GM12878 (cell line): ENCODE results near the gene GMCL1. TPM values are rescaled to one million over a fixed set of nuclear protein-coding genes. Genes with fewer than 3 reads are reported as not detected.
A peak's percentile ranks its signal among the peaks of the same experiment; 100 is the strongest.

Experiments
- ATAC-seq: fragments of 200-7000 bp; cut with Tn5 transposase; 3 replicates; pipeline ENCODE4 v1.9.1; 2020; ENCODE audit warnings: mild to moderate bottlenecking, moderate library complexity
- BruUV-seq: library from RNA; stranded (reverse); fragments of 400-500 nt; replicated peaks from 2 replicates; lab custom pipeline; 2021; lab: Mats Ljungman, UMichigan
- CTCF ChIA-PET: fragments of 300-600 bp; sonication (Branson Sonifier 250); formaldehyde crosslinking; extraction: SDS; loops from one replicate; lab custom pipeline; 2021; ENCODE audit warnings: inconsistent platforms; lab: Yijun Ruan, JAX
- POLR2A ChIA-PET: fragments of 350-600 bp; formaldehyde crosslinking; extraction: SDS; loops from one replicate; lab custom pipeline; 2021; ENCODE audit warnings: inconsistent platforms; lab: Charles Lee
- RAD21 ChIA-PET: fragments of 300-600 bp; sonication (Branson Sonifier 250); formaldehyde crosslinking; loops from one replicate; lab custom pipeline; 2023; ENCODE audit warnings: antibody characterized with exemption; ENCODE audit not compliant: unreplicated experiment; lab: Charles Lee
- SMC1A ChIA-PET: fragments of 300-600 bp; sonication (Branson Sonifier 250); formaldehyde crosslinking; loops from one replicate; lab custom pipeline; 2023; ENCODE audit not compliant: unreplicated experiment, uncharacterized antibody; lab: Charles Lee
- DNase-seq: peaks from one replicate; pipeline ENCODE4 v3.0.0-alpha.2; 2011; ENCODE audit warnings: low read depth, low spot score
- FAIRE-seq: peaks from 3 replicates; lab custom pipeline; 2011; peaks lifted over from hg19 to GRCh38; lab: Jason Lieb, UNC
- H2AFZ ChIP-seq: 2 replicates; pipeline ENCODE4 v1.6.0; 2011; ENCODE audit warnings: low read depth, low read length, control low read depth; ENCODE audit not compliant: control insufficient read depth
- H3K27ac ChIP-seq: 2 replicates; pipeline ENCODE4 v1.5.1; 2011; ENCODE audit warnings: control low read depth; ENCODE audit not compliant: control insufficient read depth, insufficient read depth
- H3K27me3 ChIP-seq, 2 experiments: replicated peaks in 1 of 2; 2 replicates each; pipeline versions ENCODE4 v1.6.0 to v1.6.1; 2011; ENCODE audit warnings: low read length in 1 of 2; ENCODE audit not compliant: control insufficient read depth in 2 of 2, insufficient read depth in 2 of 2
- H3K36me3 ChIP-seq, 2 experiments: 2 replicates each; pipeline ENCODE4 v1.5.1; 2011; ENCODE audit warnings: low read length in 1 of 2; ENCODE audit not compliant: control insufficient read depth in 2 of 2, insufficient read depth in 2 of 2
- H3K4me1 ChIP-seq: 2 replicates; pipeline ENCODE4 v1.6.1; 2011; ENCODE audit warnings: mild to moderate bottlenecking, low read length, moderate library complexity, mixed read lengths; ENCODE audit not compliant: control insufficient read depth, insufficient read depth
- H3K4me2 ChIP-seq: 2 replicates; pipeline ENCODE4 v1.6.0; 2011; ENCODE audit warnings: control low read depth; ENCODE audit not compliant: control insufficient read depth, insufficient read depth
- H3K4me3 ChIP-seq: fragments of 200-600 bp; sonication (generic); 2 replicates; pipeline ENCODE4 v1.5.1; 2016
- H3K79me2 ChIP-seq: 2 replicates; pipeline ENCODE4 v1.6.0; 2011; ENCODE audit warnings: low read length; ENCODE audit not compliant: control insufficient read depth, insufficient read depth
- H3K9ac ChIP-seq: 2 replicates; pipeline ENCODE4 v1.8.0; 2011; ENCODE audit warnings: low read length, control low read depth, mixed read lengths; ENCODE audit not compliant: control insufficient read depth, insufficient read depth
- H3K9me3 ChIP-seq: replicated peaks from 3 replicates; pipeline ENCODE4 v1.5.1; 2011; ENCODE audit warnings: mild to moderate bottlenecking, low read length; ENCODE audit not compliant: control insufficient read depth, insufficient read depth
- H4K20me1 ChIP-seq: 2 replicates; pipeline ENCODE4 v1.6.0; 2011; ENCODE audit not compliant: control insufficient read depth, insufficient read depth
- BHLHE40 ChIP-seq, 2 experiments: fragments of 450-650 bp in 1 of 2; IDR thresholded peaks; 2 replicates each; pipeline ENCODE4 v1.6.1; 2011 to 2017; ENCODE audit warnings: low read depth in 2 of 2, borderline replicate concordance in 1 of 2, improper control_type of control experiment in 1 of 2, low read length in 1 of 2, mild to moderate bottlenecking in 1 of 2
- CEBPZ ChIP-seq: fragments of 150-350 bp; IDR thresholded peaks from 2 replicates; pipeline ENCODE4 v1.6.1; 2016; ENCODE audit warnings: low read depth, low read length
- ETV6 ChIP-seq, 2 experiments: fragments of 450-650 bp in 1 of 2; IDR thresholded peaks in 1 of 2; conservative IDR thresholded peaks in 1 of 2; 2 replicates each; pipeline ENCODE4 v1.6.1; 2014; ENCODE audit warnings: antibody characterized with exemption in 1 of 2, borderline replicate concordance in 1 of 2, low read depth in 1 of 2, mild to moderate bottlenecking in 1 of 2, moderate library complexity in 1 of 2
- KAT2A ChIP-seq: conservative IDR thresholded peaks from 2 replicates; pipeline ENCODE4 v1.6.1; 2011; ENCODE audit warnings: low read depth, low read length; ENCODE audit not compliant: control insufficient read depth
- KDM1A ChIP-seq: fragments of 200-600 bp; sonication (generic); IDR thresholded peaks from 2 replicates; pipeline ENCODE4 v1.6.1; 2016; ENCODE audit warnings: borderline replicate concordance
- MLLT1 ChIP-seq: fragments of 450-650 bp; IDR thresholded peaks from 2 replicates; pipeline ENCODE4 v1.6.1; 2016; ENCODE audit warnings: mild to moderate bottlenecking
- RB1 ChIP-seq: fragments of 450-650 bp; formaldehyde crosslinking; IDR thresholded peaks from 2 replicates; pipeline ENCODE4 v1.6.1; 2017; ENCODE audit warnings: mild to moderate bottlenecking, borderline replicate concordance
- RUNX3 ChIP-seq: IDR thresholded peaks from 2 replicates; pipeline ENCODE4 v1.6.1; 2012; ENCODE audit warnings: low read length, inconsistent platforms
- SMAD5 ChIP-seq: IDR thresholded peaks from 2 replicates; pipeline ENCODE4 v1.6.1; 2016; ENCODE audit warnings: antibody characterized with exemption, low read depth
- TCF3 ChIP-seq: IDR thresholded peaks from 2 replicates; pipeline ENCODE4 v1.6.1; 2012; ENCODE audit warnings: low read depth, mild to moderate bottlenecking, low read length, borderline replicate concordance; ENCODE audit not compliant: insufficient read depth
- WGBS: methylation state at CpG from one replicate; pipeline ENCODE4 v1.1.6; 2016; ENCODE audit warnings: low lambda C conversion rate; ENCODE audit not compliant: insufficient replicate concordance, insufficient coverage; ENCODE audit errors: missing lambda C conversion rate; 5-methylcytosine and 5-hydroxymethylcytosine counted together
- in situ Hi-C: fragments of 300-500 bp; cut with MboI; formaldehyde crosslinking; loops from 9 replicates; pipeline ENCODE4 v1.14.3; 2018; ENCODE audit warnings: mixed read lengths
- intact Hi-C: fragments of 100-400 bp; cut with micrococcal nuclease; formaldehyde crosslinking; loops from one replicate; pipeline ENCODE4 v1.14.2; 2022; ENCODE audit not compliant: unreplicated experiment
- polyA plus RNA-seq, 11 experiments: library from polyadenylated mRNA; depleted of rRNA in 4 of 11; unstranded in 6 of 11; stranded (reverse) in 5 of 11; fragments of >200 nt; fragmentation: Nextera tagmentation in 4 of 11; fragmentation: Illumina TruSeq in 1 of 11; extraction: Ambion mirVana in 4 of 11; extraction: Trizol in 1 of 11; gene quantifications; 1 replicate in 1 of 11; 2 replicates in 10 of 11; pipeline versions ENCODE4 v1.2.1 to v1.2.3, GENCODE V29; 2011 to 2016; ENCODE audit warnings: inconsistent platforms in 2 of 11, missing spikeins in 2 of 11, low read depth in 1 of 11
- total RNA-seq, 4 experiments: library from RNA; depleted of rRNA in 3 of 4; stranded (reverse); fragments of >200 nt in 3 of 4; fragmentation: Illumina TruSeq in 1 of 4; extraction: Trizol in 1 of 4; gene quantifications; 2 replicates each; pipeline versions ENCODE4 v1.2.1 to v1.2.3, GENCODE V29; 2013 to 2021
- TF ChIP-seq, protein P1 (sequence below): fragments of 450-650 bp; IDR thresholded peaks from 2 replicates; pipeline ENCODE4 v1.6.1; 2017; ENCODE audit warnings: mild to moderate bottlenecking, moderate library complexity
- TF ChIP-seq, protein P2 (sequence below): IDR thresholded peaks from 2 replicates; pipeline ENCODE4 v1.6.1; 2011; ENCODE audit warnings: mild to moderate bottlenecking, low read depth, low read length, moderate library complexity; ENCODE audit not compliant: insufficient replicate concordance

Gene GMCL1
- total and polyA plus RNA-seq, 10 of the 15 experiments (the other 5 are each of a cell fraction or from before 2014, with no cell fraction given): 3.7 to 21.4 (median 12.3) TPM

DNA sequence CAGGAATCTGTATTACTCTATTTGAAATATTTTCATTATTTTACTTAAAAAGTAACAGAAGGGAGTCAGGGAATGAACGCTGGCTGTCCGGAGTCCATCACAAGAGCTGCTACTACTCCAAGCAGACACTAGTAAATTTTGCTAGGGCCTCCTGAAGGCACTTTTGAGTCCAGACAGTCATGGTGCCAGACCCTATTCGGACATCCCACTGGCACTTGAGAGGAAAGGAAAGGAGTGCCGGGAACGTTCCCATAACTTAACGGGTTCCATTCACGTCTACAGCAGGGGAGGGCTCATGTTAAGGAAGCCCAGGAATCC lies 563 bp upstream of the GMCL1 start:
- ChIA-PET RAD21 (interaction anchor here (1.0 to 3.5 kb wide), 7 partner anchors 12 to 104 kb away, joined by 3 to 27 read pairs (median 3); no protein-coding TSS in a partner anchor), CTCF (interaction anchor here (0.7 to 6.8 kb wide), 9 partner anchors 11 to 241 kb away, joined by 3 to 67 read pairs (median 4); no protein-coding TSS in a partner anchor), SMC1A (interaction anchor here (0.8 to 3.5 kb wide), 9 partner anchors 8 to 465 kb away, joined by 3 to 14 read pairs (median 3); partner anchors contain the start of gene SNRPG), POLR2A (interaction anchor here (1.0 to 2.2 kb wide), 7 partner anchors 10 to 95 kb away, joined by 3 to 9 read pairs (median 4); partner anchors contain the start of gene MXD1)
- Histone ChIP-seq H3K27ac (peak overlapping the region; percentile 93), H3K9ac (peak overlapping the region; percentile 92), H3K9me3 (no peaks in the 10 kb centered on the region), H2AFZ (peak overlapping the region; percentile 100), H3K79me2 (peaks cover 43% of the 10 kb centered on the region), H3K27me3 (no peaks in the 10 kb centered on the region), H4K20me1 (no peaks in the 10 kb centered on the region), H3K36me3 (peaks cover 0 to 4% of the 10 kb centered on the region in 2 experiments; a peak in 1 of 4 replicates), H3K4me1 (peaks cover 3% of the 10 kb centered on the region), H3K4me3 (peak overlapping the region; percentile 66), H3K4me2 (peak overlapping the region; percentile 98)
- no peak for DNase-seq
- in situ Hi-C loops (no loop called here), intact Hi-C loops (loop anchor here (5.0 kb wide), 1 partner anchor 182 kb away; no protein-coding TSS in a partner anchor)
- FAIRE-seq: no peak
- WGBS: 17% methylated on average over 7 of the region's 7 CpGs
- peak; percentile 2 for ATAC-seq
- TSS peak; percentile 98 for BruUV-seq
- no peak for TF ChIP-seq CEBPZ
- TF ChIP-seq, protein P1, sequence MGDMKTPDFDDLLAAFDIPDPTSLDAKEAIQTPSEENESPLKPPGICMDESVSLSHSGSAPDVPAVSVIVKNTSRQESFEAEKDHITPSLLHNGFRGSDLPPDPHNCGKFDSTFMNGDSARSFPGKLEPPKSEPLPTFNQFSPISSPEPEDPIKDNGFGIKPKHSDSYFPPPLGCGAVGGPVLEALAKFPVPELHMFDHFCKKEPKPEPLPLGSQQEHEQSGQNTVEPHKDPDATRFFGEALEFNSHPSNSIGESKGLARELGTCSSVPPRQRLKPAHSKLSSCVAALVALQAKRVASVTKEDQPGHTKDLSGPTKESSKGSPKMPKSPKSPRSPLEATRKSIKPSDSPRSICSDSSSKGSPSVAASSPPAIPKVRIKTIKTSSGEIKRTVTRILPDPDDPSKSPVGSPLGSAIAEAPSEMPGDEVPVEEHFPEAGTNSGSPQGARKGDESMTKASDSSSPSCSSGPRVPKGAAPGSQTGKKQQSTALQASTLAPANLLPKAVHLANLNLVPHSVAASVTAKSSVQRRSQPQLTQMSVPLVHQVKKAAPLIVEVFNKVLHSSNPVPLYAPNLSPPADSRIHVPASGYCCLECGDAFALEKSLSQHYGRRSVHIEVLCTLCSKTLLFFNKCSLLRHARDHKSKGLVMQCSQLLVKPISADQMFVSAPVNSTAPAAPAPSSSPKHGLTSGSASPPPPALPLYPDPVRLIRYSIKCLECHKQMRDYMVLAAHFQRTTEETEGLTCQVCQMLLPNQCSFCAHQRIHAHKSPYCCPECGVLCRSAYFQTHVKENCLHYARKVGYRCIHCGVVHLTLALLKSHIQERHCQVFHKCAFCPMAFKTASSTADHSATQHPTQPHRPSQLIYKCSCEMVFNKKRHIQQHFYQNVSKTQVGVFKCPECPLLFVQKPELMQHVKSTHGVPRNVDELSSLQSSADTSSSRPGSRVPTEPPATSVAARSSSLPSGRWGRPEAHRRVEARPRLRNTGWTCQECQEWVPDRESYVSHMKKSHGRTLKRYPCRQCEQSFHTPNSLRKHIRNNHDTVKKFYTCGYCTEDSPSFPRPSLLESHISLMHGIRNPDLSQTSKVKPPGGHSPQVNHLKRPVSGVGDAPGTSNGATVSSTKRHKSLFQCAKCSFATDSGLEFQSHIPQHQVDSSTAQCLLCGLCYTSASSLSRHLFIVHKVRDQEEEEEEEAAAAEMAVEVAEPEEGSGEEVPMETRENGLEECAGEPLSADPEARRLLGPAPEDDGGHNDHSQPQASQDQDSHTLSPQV: no peak
- TF ChIP-seq KAT2A: no peak
- no peak for TF ChIP-seq BHLHE40 (IDR thresholded peaks at IDR 0.05; ENCODE audit: borderline replicate concordance in 1 of 2, low read depth in 2 of 2, low read length in 1 of 2)
- TF ChIP-seq MLLT1: no peak
- no peak for TF ChIP-seq SMAD5
- no peak for TF ChIP-seq ETV6 (conservative IDR thresholded peaks at IDR 0.05 in 1 of 2, IDR thresholded peaks at IDR 0.05 in 1 of 2; ENCODE audit: borderline replicate concordance in 1 of 2, low read depth in 1 of 2)
- TF ChIP-seq, protein P2, sequence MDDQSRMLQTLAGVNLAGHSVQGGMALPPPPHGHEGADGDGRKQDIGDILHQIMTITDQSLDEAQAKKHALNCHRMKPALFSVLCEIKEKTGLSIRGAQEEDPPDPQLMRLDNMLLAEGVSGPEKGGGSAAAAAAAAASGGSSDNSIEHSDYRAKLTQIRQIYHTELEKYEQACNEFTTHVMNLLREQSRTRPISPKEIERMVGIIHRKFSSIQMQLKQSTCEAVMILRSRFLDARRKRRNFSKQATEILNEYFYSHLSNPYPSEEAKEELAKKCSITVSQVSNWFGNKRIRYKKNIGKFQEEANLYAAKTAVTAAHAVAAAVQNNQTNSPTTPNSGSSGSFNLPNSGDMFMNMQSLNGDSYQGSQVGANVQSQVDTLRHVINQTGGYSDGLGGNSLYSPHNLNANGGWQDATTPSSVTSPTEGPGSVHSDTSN: no peak
- no peak for TF ChIP-seq RUNX3
- TF ChIP-seq TCF3: no peak
- TF ChIP-seq KDM1A: no peak
- no peak for TF ChIP-seq RB1
